K562 (cell line): ENCODE measurements around the gene GPN3. TPM values are rescaled to one million over a fixed set of nuclear protein-coding genes. Genes with fewer than 3 reads are reported as not detected.

Experiments
- CREB3L1 ChIP-seq: fragments of 450-650 bp; IDR thresholded peaks from 2 replicates; pipeline ENCODE4 v1.6.1; 2014; ENCODE audit warnings: low read depth, mild to moderate bottlenecking, moderate library complexity, borderline replicate concordance
- CREBBP ChIP-seq: IDR thresholded peaks from one replicate; pipeline ENCODE4 v1.6.1; 2012; ENCODE audit warnings: low read depth, mild to moderate bottlenecking, control low read depth, inconsistent platforms, low read length
- EP300 ChIP-seq: IDR thresholded peaks from 2 replicates; pipeline ENCODE4 v1.6.1; 2012; ENCODE audit warnings: low read length, improper control_type of control experiment
- ETV1 ChIP-seq: fragments of 450-650 bp; conservative IDR thresholded peaks from 2 replicates; pipeline ENCODE4 v1.6.1; 2016; ENCODE audit warnings: missing genetic modification characterization, control low read depth, low read depth, missing compliant biosample characterization
- ETV5 ChIP-seq: sonication (generic); formaldehyde crosslinking; IDR thresholded peaks from 2 replicates; pipeline ENCODE4 v1.4.0; 2020; ENCODE audit warnings: low read depth, mild to moderate bottlenecking, missing genetic modification reagents
- GABPA ChIP-seq: fragments of 200-800 bp; sonication (Bioruptor generic); conservative IDR thresholded peaks from 2 replicates; pipeline ENCODE4 v1.6.1; 2016; ENCODE audit warnings: low read depth, missing genetic modification characterization, missing compliant biosample characterization
- HLTF ChIP-seq: fragments of 450-650 bp; IDR thresholded peaks from 2 replicates; pipeline ENCODE4 v1.6.1; 2016
- IRF1 ChIP-seq: sonication (generic); formaldehyde crosslinking; IDR thresholded peaks from 2 replicates; pipeline ENCODE4 v1.8.0; 2022; ENCODE audit warnings: missing genetic modification reagents, mild to moderate bottlenecking, borderline replicate concordance
- KAT2B ChIP-seq: IDR thresholded peaks from one replicate; pipeline ENCODE4 v1.6.1; 2012; ENCODE audit warnings: low read depth, mild to moderate bottlenecking, control low read depth, inconsistent platforms, low read length, moderate library complexity
- KAT7 ChIP-seq: sonication (generic); formaldehyde crosslinking; IDR thresholded peaks from 2 replicates; pipeline ENCODE4 v1.8.0; 2022; ENCODE audit warnings: missing genetic modification reagents, mild to moderate bottlenecking, borderline replicate concordance
- KAT8 ChIP-seq: fragments of 450-650 bp; IDR thresholded peaks from 2 replicates; pipeline ENCODE4 v1.6.1; 2016; ENCODE audit warnings: low read depth, mild to moderate bottlenecking
- MTF1 ChIP-seq: fragments of 250-450 bp; sonication (Bioruptor Pico); IDR thresholded peaks from 2 replicates; pipeline ENCODE4 v1.9.0; 2021; ENCODE audit warnings: moderate library complexity, mild to moderate bottlenecking, inconsistent platforms, borderline replicate concordance
- MXD1 ChIP-seq: fragments of 250-450 bp; sonication (Bioruptor Pico); IDR thresholded peaks from 2 replicates; pipeline ENCODE4 v1.8.0; 2021; ENCODE audit warnings: borderline replicate concordance, mild to moderate bottlenecking, moderate library complexity; ENCODE audit not compliant: poor library complexity, severe bottlenecking
- POLR3G ChIP-seq: IDR thresholded peaks from 2 replicates; pipeline ENCODE4 v1.6.1; 2011; ENCODE audit not compliant: insufficient read length, insufficient replicate concordance; ENCODE audit errors: extremely low read depth
- PRPF4 ChIP-seq: fragments of 200-400 bp; formaldehyde crosslinking; IDR thresholded peaks from one replicate; pipeline ENCODE4 v1.6.1; 2017; ENCODE audit warnings: low read length, low read depth, mild to moderate bottlenecking; ENCODE audit not compliant: insufficient read depth, poor library complexity, severe bottlenecking
- RCOR1 ChIP-seq, 2 experiments: IDR thresholded peaks; 2 replicates each; pipeline ENCODE4 v1.6.1; 2012; ENCODE audit warnings: low read depth in 2 of 2, low read length in 2 of 2, borderline replicate concordance in 1 of 2, improper control_type of control experiment in 1 of 2
- TFAP4 ChIP-seq: sonication (generic); formaldehyde crosslinking; IDR thresholded peaks from 2 replicates; pipeline ENCODE4 v1.8.0; 2022; ENCODE audit warnings: missing genetic modification reagents, mild to moderate bottlenecking, moderate library complexity, borderline replicate concordance
- TRIM25 ChIP-seq: fragments of 450-650 bp; IDR thresholded peaks from 2 replicates; pipeline ENCODE4 v1.7.0; 2016; ENCODE audit warnings: borderline replicate concordance
- ZC3H11A ChIP-seq: IDR thresholded peaks from 2 replicates; pipeline ENCODE4 v1.6.1; 2012; ENCODE audit warnings: low read depth, low read length, improper control_type of control experiment
- ZNF197 ChIP-seq: fragments of 200-800 bp; sonication (Bioruptor generic); IDR thresholded peaks from 2 replicates; pipeline ENCODE4 v1.6.1; 2016; ENCODE audit warnings: low read depth, missing genetic modification characterization, missing compliant biosample characterization
- ZNF3 ChIP-seq: fragments of 250-450 bp; sonication (Bioruptor Pico); IDR thresholded peaks from 2 replicates; pipeline ENCODE4 v1.5.0; 2021; ENCODE audit warnings: mild to moderate bottlenecking, moderate library complexity
- ZNF830 ChIP-seq: fragments of 250-450 bp; sonication (Bioruptor Pico); IDR thresholded peaks from 2 replicates; pipeline ENCODE4 v1.5.0; 2021; ENCODE audit warnings: mild to moderate bottlenecking
- polyA plus RNA-seq, 8 experiments: library from polyadenylated mRNA; depleted of rRNA in 4 of 8; stranded (reverse) in 5 of 8; unstranded in 3 of 8; fragments of >200 nt; fragmentation: Nextera tagmentation in 2 of 8; fragmentation: Illumina TruSeq in 1 of 8; extraction: Ambion mirVana in 2 of 8; extraction: Trizol in 1 of 8; gene quantifications; 2 replicates each; pipeline versions ENCODE4 v1.2.1 to v1.2.3, GENCODE V29; 2011 to 2014; ENCODE audit warnings: inconsistent platforms in 1 of 8, missing spikeins in 1 of 8
- total RNA-seq, 7 experiments: library from RNA; depleted of rRNA in 6 of 7; stranded (reverse); fragments of >200 nt in 6 of 7; fragmentation: Illumina TruSeq in 2 of 7; extraction: Trizol in 2 of 7; gene quantifications; 2 replicates each; pipeline versions ENCODE4 v1.2.1 to v1.2.3, GENCODE V29; 2011 to 2021; ENCODE audit warnings: low replicate concordance in 1 of 7

The GPN3 gene
- total and polyA plus RNA-seq, 9 of the 15 experiments (the other 6 are each of a cell fraction or from before 2014, with no cell fraction given) = 35.8 to 123 (median 64.2) TPM

- TF ChIP-seq CREBBP (no peak), POLR3G (no peak), KAT8 (no peak), RCOR1 (IDR thresholded peaks at IDR 0.05; ENCODE audit: borderline replicate concordance in 1 of 2, low read depth in 2 of 2, low read length in 2 of 2) (peak in 1 of 2 experiments; percentile 89; a peak in 3 of 4 replicates), HLTF (no peak), GABPA (no peak), TFAP4 (CRISPR knock-in tag) (peak; percentile 95), KAT7 (CRISPR knock-in tag) (no peak), KAT2B (no peak), ZNF830 (CRISPR knock-in tag) (no peak), MTF1 (CRISPR knock-in tag) (no peak), PRPF4 (no peak), ZNF3 (CRISPR knock-in tag) (no peak), ETV5 (CRISPR knock-in tag) (peak; percentile 62; the same call in 1 of the 2 replicates), ZNF197 (CRISPR knock-in tag) (0 out of 2 replicates have a peak, but pooled peaks have one; percentile 68), CREB3L1 (peak; percentile 21; the same call in 1 of the 2 replicates), IRF1 (CRISPR knock-in tag) (no peak), ETV1 (no peak), TRIM25 (no peak), MXD1 (CRISPR knock-in tag) (no peak), EP300 (peak; percentile 83), ZC3H11A (no peak)
Measured at GRCh38 chr12:110468214-110469048, at the start of gene GPN3, which contains the start of gene FAM216A (continued).
